Measurements from ENCODE around the gene ATMIN.

DNA sequence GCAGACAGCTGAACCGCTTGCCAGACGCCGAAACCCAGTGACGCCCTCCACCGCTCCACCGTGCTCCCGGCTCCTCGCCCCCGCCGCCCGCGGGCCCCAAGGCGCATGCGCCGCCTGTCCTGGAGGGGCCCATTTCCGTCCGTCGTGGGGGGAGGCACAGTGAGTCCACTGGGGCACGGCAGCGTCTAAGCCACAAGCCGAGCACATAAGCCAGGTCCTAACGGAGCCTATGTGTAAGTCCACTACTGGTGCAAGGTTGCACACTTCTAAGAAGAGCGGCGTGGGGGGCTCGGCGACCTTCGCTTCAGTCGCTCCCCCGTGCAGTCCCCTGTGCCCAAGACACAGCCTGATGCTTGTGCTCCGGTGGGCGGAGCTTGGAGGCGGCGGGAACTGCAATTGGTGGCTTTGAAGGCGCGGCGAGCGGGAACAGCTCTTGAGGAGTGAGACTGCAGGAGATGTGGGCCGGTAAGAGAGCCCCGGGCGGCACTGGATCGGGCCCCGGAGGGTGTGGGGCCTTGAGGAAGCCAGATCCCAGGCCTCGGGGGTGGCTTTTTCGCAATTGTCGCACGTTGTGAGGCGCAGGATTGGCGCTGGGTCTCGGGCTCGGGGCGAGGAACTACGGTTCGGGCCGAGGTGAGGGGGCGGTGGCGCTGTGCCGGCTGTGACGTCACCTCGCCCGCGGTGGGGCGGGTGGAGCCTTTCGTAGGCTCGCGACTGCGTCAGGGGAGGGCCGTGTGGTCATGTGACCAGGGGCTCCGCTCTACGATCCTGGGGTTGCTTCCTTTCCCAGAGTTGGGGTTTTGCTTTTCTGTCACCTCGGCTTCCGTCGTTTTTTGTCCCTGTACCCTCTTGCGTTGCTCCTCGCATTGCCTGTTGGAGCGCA lies 28.6 kb upstream of the ATMIN start, which contains the start of the genes CENPN and CMC2:
- TF ChIP-seq POLR2AphosphoS5 (IDR thresholded peaks at IDR 0.05; ENCODE audit: low read depth, low read length), result peak; percentile 75
- TF ChIP-seq, protein P1, sequence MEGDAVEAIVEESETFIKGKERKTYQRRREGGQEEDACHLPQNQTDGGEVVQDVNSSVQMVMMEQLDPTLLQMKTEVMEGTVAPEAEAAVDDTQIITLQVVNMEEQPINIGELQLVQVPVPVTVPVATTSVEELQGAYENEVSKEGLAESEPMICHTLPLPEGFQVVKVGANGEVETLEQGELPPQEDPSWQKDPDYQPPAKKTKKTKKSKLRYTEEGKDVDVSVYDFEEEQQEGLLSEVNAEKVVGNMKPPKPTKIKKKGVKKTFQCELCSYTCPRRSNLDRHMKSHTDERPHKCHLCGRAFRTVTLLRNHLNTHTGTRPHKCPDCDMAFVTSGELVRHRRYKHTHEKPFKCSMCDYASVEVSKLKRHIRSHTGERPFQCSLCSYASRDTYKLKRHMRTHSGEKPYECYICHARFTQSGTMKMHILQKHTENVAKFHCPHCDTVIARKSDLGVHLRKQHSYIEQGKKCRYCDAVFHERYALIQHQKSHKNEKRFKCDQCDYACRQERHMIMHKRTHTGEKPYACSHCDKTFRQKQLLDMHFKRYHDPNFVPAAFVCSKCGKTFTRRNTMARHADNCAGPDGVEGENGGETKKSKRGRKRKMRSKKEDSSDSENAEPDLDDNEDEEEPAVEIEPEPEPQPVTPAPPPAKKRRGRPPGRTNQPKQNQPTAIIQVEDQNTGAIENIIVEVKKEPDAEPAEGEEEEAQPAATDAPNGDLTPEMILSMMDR (IDR thresholded peaks at IDR 0.05), result no peak
- TF ChIP-seq TCF7L2 (IDR thresholded peaks at IDR 0.05; ENCODE audit: low read depth, low read length), result peak; percentile 83
- TF ChIP-seq, protein P2, sequence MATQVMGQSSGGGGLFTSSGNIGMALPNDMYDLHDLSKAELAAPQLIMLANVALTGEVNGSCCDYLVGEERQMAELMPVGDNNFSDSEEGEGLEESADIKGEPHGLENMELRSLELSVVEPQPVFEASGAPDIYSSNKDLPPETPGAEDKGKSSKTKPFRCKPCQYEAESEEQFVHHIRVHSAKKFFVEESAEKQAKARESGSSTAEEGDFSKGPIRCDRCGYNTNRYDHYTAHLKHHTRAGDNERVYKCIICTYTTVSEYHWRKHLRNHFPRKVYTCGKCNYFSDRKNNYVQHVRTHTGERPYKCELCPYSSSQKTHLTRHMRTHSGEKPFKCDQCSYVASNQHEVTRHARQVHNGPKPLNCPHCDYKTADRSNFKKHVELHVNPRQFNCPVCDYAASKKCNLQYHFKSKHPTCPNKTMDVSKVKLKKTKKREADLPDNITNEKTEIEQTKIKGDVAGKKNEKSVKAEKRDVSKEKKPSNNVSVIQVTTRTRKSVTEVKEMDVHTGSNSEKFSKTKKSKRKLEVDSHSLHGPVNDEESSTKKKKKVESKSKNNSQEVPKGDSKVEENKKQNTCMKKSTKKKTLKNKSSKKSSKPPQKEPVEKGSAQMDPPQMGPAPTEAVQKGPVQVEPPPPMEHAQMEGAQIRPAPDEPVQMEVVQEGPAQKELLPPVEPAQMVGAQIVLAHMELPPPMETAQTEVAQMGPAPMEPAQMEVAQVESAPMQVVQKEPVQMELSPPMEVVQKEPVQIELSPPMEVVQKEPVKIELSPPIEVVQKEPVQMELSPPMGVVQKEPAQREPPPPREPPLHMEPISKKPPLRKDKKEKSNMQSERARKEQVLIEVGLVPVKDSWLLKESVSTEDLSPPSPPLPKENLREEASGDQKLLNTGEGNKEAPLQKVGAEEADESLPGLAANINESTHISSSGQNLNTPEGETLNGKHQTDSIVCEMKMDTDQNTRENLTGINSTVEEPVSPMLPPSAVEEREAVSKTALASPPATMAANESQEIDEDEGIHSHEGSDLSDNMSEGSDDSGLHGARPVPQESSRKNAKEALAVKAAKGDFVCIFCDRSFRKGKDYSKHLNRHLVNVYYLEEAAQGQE (IDR thresholded peaks at IDR 0.05; ENCODE audit: insufficient read depth in 1 of 2, low read depth in 2 of 2, low read length in 1 of 2), result no peak

All from Panc1 (cell line).